Hepatocyte (in vitro differentiated cells): Measurements from ENCODE around the gene APC. TPM values are rescaled to one million over a fixed set of nuclear protein-coding genes. Genes with fewer than 3 reads are reported as not detected.

Experiments
- DNase-seq: peaks from one replicate; pipeline ENCODE4 v3.0.0-alpha.2; 2016; ENCODE audit warnings: low spot score
- H2AFZ ChIP-seq: fragments of 200-600 bp; sonication (generic); 2 replicates; pipeline ENCODE4 v1.6.0; 2016; ENCODE audit warnings: antibody characterized with exemption, mild to moderate bottlenecking
- H3K27ac ChIP-seq: fragments of 200-600 bp; sonication (generic); 2 replicates; pipeline ENCODE4 v1.5.1; 2016; ENCODE audit warnings: mild to moderate bottlenecking
- H3K27me3 ChIP-seq: fragments of 200-600 bp; sonication (generic); 2 replicates; pipeline ENCODE4 v1.6.1; 2016
- H3K36me3 ChIP-seq: fragments of 200-600 bp; sonication (generic); replicated peaks from 2 replicates; pipeline ENCODE4 v1.5.1; 2016; ENCODE audit warnings: low read depth; ENCODE audit not compliant: insufficient read depth
- H3K4me1 ChIP-seq: fragments of 200-600 bp; sonication (generic); 2 replicates; pipeline ENCODE4 v1.5.1; 2016; ENCODE audit warnings: mild to moderate bottlenecking, moderate library complexity; ENCODE audit not compliant: insufficient read depth
- H3K4me2 ChIP-seq: fragments of 200-600 bp; sonication (generic); 2 replicates; pipeline ENCODE4 v1.6.0; 2016
- H3K4me3 ChIP-seq: fragments of 200-600 bp; sonication (generic); 2 replicates; pipeline ENCODE4 v1.5.1; 2016; ENCODE audit warnings: mild to moderate bottlenecking
- H3K79me2 ChIP-seq: fragments of 200-600 bp; sonication (generic); 2 replicates; pipeline ENCODE4 v1.6.0; 2017; ENCODE audit warnings: mild to moderate bottlenecking
- H3K9me2 ChIP-seq: fragments of 200-600 bp; sonication (generic); replicated peaks from 2 replicates; pipeline ENCODE4 v1.6.0; 2017; ENCODE audit warnings: mild to moderate bottlenecking; ENCODE audit not compliant: insufficient read depth
- H3K9me3 ChIP-seq: fragments of 200-600 bp; sonication (generic); 2 replicates; pipeline ENCODE4 v1.5.1; 2016; ENCODE audit warnings: low read depth, mild to moderate bottlenecking
- H4K20me1 ChIP-seq: fragments of 200-600 bp; sonication (generic); 2 replicates; pipeline ENCODE4 v1.6.0; 2016; ENCODE audit warnings: mild to moderate bottlenecking; ENCODE audit not compliant: insufficient read depth, poor library complexity, severe bottlenecking
- CTCF ChIP-seq: fragments of 200-600 bp; sonication (generic); IDR thresholded peaks from 2 replicates; pipeline ENCODE4 v1.5.1; 2016; ENCODE audit warnings: antibody characterized with exemption, mild to moderate bottlenecking; ENCODE audit not compliant: poor library complexity
- EZH2 ChIP-seq: fragments of 200-600 bp; sonication (generic); IDR thresholded peaks from 2 replicates; pipeline ENCODE4 v1.6.1; 2016; ENCODE audit warnings: antibody characterized with exemption, mild to moderate bottlenecking, borderline replicate concordance
- EZH2phosphoT487 ChIP-seq: fragments of 200-600 bp; sonication (generic); IDR thresholded peaks from one replicate; pipeline ENCODE4 v1.6.1; 2018; ENCODE audit warnings: antibody characterized with exemption, mild to moderate bottlenecking, low read depth, moderate library complexity; ENCODE audit not compliant: unreplicated experiment, severe bottlenecking
- WGBS: methylation state at CpG from one replicate; pipeline ENCODE4 v1.1.6; 2016; ENCODE audit warnings: low lambda C conversion rate; ENCODE audit errors: missing lambda C conversion rate; 5-methylcytosine and 5-hydroxymethylcytosine counted together
- polyA plus RNA-seq: library from polyadenylated mRNA; unstranded; fragments of >200 nt; fragmentation: Nextera tagmentation; extraction: Ambion mirVana; gene quantifications from 2 replicates; pipeline ENCODE4 v1.2.1, GENCODE V29; 2016
- total RNA-seq: library from RNA; depleted of rRNA; stranded (reverse); fragments of >200 nt; gene quantifications from 2 replicates; pipeline ENCODE4 v1.2.3, GENCODE V29; 2014

Gene APC
- total and polyA plus RNA-seq, 2 experiments from 2014 or later = 9.1 to 57.0 TPM

GRCh38 chr5:112776301-112776856 is 38.7 kb downstream of the APC start:
- no peaks in the 10 kb centered on the region for H3K9me2 ChIP-seq
- no peaks in the 10 kb centered on the region for H3K9me3 ChIP-seq
- no peak for TF ChIP-seq EZH2phosphoT487
- no peak for TF ChIP-seq EZH2
- no peak for TF ChIP-seq CTCF
- no peak overlapping the region for H2AFZ ChIP-seq
- H3K79me2 ChIP-seq = no peaks in the 10 kb centered on the region
- DNase-seq = no peak
- H3K4me2 ChIP-seq = no peak overlapping the region
- H3K27ac ChIP-seq = no peak overlapping the region
- H4K20me1 ChIP-seq = no peaks in the 10 kb centered on the region
- WGBS = 91% methylated on average over 3 of the region's 3 CpGs
- no peaks in the 10 kb centered on the region for H3K4me1 ChIP-seq
- no peaks in the 10 kb centered on the region for H3K27me3 ChIP-seq
- no peak overlapping the region for H3K4me3 ChIP-seq
- no peaks in the 10 kb centered on the region for H3K36me3 ChIP-seq

GRCh38 chr5:112779531-112779930 is 41.8 kb downstream of the APC start:
- H3K4me3 ChIP-seq = no peak overlapping the region
- H3K27ac ChIP-seq = no peak overlapping the region
- H4K20me1 ChIP-seq = no peaks in the 10 kb centered on the region
- H3K9me3 ChIP-seq = no peaks in the 10 kb centered on the region
- no peak for TF ChIP-seq CTCF
- no peak for TF ChIP-seq EZH2phosphoT487
- TF ChIP-seq EZH2 = no peak
- DNase-seq = no peak
- H3K4me2 ChIP-seq = no peak overlapping the region
- H3K9me2 ChIP-seq = no peaks in the 10 kb centered on the region
- H3K4me1 ChIP-seq = no peaks in the 10 kb centered on the region
- H3K79me2 ChIP-seq = no peaks in the 10 kb centered on the region
- no peak overlapping the region for H2AFZ ChIP-seq
- no peaks in the 10 kb centered on the region for H3K36me3 ChIP-seq
- H3K27me3 ChIP-seq = no peaks in the 10 kb centered on the region

- TF ChIP-seq EZH2 = no peak
- TF ChIP-seq CTCF = no peak
- no peak for TF ChIP-seq EZH2phosphoT487
- peak overlapping the region; percentile 40 for H3K27ac ChIP-seq
- no peaks in the 10 kb centered on the region for H3K27me3 ChIP-seq
- 86% methylated on average over 2 of the region's 2 CpGs for WGBS
- no peaks in the 10 kb centered on the region for H3K9me2 ChIP-seq
- no peak overlapping the region for H3K4me3 ChIP-seq
- H3K4me2 ChIP-seq = no peak overlapping the region
- DNase-seq = peak; percentile 25
- H3K79me2 ChIP-seq = no peaks in the 10 kb centered on the region
- H3K9me3 ChIP-seq = no peaks in the 10 kb centered on the region
- H3K4me1 ChIP-seq = no peaks in the 10 kb centered on the region
- no peak overlapping the region for H2AFZ ChIP-seq
- H3K36me3 ChIP-seq = no peaks in the 10 kb centered on the region
- no peaks in the 10 kb centered on the region for H4K20me1 ChIP-seq
Measured at GRCh38 chr5:112784726-112785125, 47.0 kb downstream of the APC start.

- DNase-seq = no peak
- Histone ChIP-seq H3K27me3 (no peaks in the 10 kb centered on the region), H4K20me1 (no peaks in the 10 kb centered on the region), H3K9me3 (no peaks in the 10 kb centered on the region), H3K4me1 (no peaks in the 10 kb centered on the region), H3K4me2 (no peak overlapping the region), H3K4me3 (no peak overlapping the region), H3K36me3 (no peaks in the 10 kb centered on the region), H3K9me2 (no peaks in the 10 kb centered on the region), H2AFZ (no peak overlapping the region), H3K79me2 (no peaks in the 10 kb centered on the region), H3K27ac (no peak overlapping the region)
- WGBS = 94% methylated on average over 1 of the region's 1 CpG
- TF ChIP-seq CTCF = no peak
Measured at GRCh38 chr5:112787261-112787660, 49.6 kb downstream of the APC start.
